ENCODE data around the gene SPTSSA.
"Not testable (repeated sequence)": the region's sequence is repeated elsewhere in the genome, so short reads cannot be mapped to it uniquely, and the experiment has no call there.

SPTSSA gene

GRCh38 chr14:34470319-34470718 lies 8.3 kb upstream of the SPTSSA start:
- DNase-seq = peak; percentile 15

DNA sequence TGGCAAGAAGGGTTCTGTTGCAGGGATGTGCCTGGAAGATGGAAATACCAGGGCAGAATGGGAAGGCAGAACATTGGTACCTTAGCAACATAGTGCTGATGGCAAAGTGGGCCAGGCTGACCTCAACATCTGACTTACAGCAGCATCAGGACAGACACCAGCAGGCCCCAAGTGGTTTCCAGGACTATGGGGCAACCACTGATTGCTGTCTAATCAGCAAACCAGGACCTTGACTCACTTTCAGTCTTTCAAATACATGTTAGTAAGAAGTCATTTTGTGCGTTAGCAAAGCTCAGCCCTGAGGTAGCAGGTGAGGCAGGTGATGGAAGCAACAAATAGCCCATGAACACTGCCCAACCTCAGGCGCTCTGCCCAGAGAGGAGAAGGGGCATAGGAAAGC lies 4.7 kb upstream of the SPTSSA start:
- peak; percentile 30 for DNase-seq

GRCh38 chr14:34465069-34465859 lies 3.2 kb upstream of the SPTSSA start:
- peak; percentile 0 for DNase-seq

- DNase-seq = no peak
These were observed 1.5 kb upstream of the SPTSSA start for GRCh38 chr14:34463598-34463961.

- DNase-seq = peak; percentile 67
These were observed 507 bp downstream of the SPTSSA start for GRCh38 chr14:34461334-34462131.

GRCh38 chr14:34460841-34461240 lies 1.2 kb downstream of the SPTSSA start:
- no peak for DNase-seq

- DNase-seq = no peak
These were observed 1.7 kb downstream of the SPTSSA start for GRCh38 chr14:34460295-34460694.

DNA sequence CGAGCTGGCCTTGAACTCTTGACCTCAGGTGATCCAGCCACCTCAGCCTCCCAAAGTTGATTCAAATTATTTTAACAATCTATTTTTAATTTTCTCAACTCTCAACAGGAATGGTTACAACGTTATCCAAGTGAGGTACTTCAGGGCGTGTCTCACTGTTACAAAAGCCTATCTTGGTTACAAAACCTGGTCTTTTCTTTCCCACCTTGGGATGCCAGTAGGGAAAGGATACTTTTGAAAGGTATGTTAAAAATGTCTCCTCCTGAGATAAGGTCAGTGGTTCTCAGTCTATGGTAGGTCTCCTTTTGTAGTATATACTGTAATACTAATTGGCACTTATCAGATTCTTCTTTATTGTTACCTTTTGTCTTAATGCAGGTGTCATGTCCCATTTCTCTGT lies 4.9 kb downstream of the SPTSSA start:
- DNase-seq = no peak

GRCh38 chr14:34453226-34453625 lies 8.8 kb downstream of the SPTSSA start:
- no peak for DNase-seq

GRCh38 chr14:34452258-34452822 lies 9.7 kb downstream of the SPTSSA start:
- no peak for DNase-seq

DNA sequence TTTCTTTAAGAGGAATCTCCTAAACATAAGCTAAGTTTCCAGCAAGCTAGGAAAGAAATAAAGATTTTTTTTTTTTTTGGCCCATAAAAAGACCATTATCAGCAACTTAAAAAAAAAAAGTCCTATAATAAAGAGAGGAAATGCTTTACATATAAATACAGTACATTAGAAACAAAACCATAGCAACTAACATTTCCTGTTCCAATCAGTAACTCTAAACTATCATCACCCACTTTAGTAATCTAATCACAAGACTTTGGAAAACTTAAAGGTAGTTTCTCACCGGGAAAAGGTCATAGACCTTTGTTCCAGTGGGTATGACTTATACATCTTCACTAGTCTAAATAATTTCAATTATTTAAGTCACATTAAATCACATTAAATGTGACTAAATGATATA lies 11.1 kb downstream of the SPTSSA start:
- DNase-seq = no peak

DNA sequence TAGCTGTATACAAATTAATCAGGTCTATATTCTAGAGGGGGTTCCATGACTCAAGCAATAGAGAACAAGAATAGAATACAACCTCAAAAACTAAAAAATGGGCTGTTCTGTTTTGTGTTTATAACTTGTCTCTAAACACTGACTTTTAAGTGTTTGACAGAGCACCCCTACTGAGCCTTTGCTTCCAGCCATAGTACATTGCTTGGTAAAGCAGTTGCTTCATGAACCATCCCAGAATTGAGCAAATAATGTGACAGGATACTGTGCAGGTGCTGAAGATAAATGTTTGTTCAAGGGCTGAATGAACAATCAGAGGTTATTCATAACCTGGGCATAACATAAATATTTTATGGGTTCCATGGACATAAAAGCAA lies 11.5 kb downstream of the SPTSSA start:
- no peak for DNase-seq

GRCh38 chr14:34449819-34450541 lies 12.1 kb downstream of the SPTSSA start:
- no peak for DNase-seq

GRCh38 chr14:34439090-34439489 lies 22.9 kb downstream of the SPTSSA start:
- DNase-seq = no peak

DNA sequence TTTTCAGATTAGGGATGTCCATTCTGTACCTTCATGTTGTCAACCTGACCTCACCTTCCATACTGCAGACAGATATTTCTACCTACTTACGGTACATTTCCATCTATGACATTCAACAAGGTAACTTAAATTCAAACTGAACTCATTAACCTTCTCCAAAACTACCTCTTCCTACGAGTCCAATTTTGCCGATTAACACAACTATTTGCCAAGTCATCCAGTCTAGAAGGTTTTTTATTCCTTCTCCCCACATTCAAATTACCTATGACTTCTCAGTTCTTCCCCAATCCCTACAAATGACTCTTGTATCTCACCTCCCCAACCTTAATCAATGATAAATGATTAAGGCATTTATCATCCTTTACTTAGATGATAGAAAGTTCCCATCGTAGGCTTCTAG lies 23.6 kb downstream of the SPTSSA start:
- DNase-seq = no peak

DNA sequence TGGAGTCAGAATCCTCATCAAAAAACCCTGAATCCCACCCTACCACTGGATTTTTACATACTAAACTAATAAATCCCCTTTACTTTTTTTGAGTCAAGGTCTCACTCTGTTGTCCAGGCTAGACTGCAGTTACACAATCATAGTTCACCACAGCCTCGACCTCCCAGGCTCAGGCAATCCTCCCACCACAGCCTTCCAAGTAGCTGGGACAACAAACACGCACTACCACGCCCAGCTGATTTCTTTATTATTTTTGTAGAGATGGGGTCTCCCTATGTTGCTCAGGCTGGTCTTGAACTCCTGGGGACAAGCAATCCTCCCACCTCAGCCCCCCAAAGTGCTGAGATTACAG lies 24.3 kb downstream of the SPTSSA start:
- DNase-seq = no peak

GRCh38 chr14:34436960-34437728 lies 24.9 kb downstream of the SPTSSA start:
- DNase-seq = no peak

GRCh38 chr14:34436118-34436905 lies 25.7 kb downstream of the SPTSSA start:
- no peak for DNase-seq

GRCh38 chr14:34433957-34434356 lies 28.1 kb downstream of the SPTSSA start:
- no peak for DNase-seq

DNA sequence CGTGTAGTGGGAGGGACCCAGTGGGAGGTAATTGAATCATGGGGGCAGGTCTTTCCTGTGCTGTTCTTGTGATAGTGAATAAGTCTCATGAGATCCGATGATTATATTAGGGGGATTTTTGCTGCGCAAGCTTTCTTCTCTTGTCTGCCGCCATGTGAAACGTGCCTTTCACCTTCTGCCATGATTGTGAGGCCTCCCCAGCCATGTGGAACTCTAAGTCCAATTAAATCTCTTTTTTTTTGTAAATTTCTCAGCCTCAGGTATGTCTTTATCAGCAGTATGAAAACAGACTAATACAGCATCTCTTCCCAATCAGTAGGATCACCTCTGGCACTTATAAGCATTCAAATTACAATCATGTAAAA lies 34.0 kb downstream of the SPTSSA start:
- DNase-seq = not testable (repeated sequence)

GRCh38 chr14:34426313-34427295 lies 35.4 kb downstream of the SPTSSA start:
- no peak for DNase-seq
